A673 (cell line): ENCODE measurements around the gene TRAP1.

Experiments used
- CTCF ChIP-seq: fragments of 300-800, 200-600 bp; sonication (generic); conservative IDR thresholded peaks from 2 replicates; pipeline ENCODE4 v1.5.1; 2017; ENCODE audit warnings: low read depth, mild to moderate bottlenecking, antibody characterized with exemption, low read length, moderate library complexity, mixed read lengths
- EZH2 ChIP-seq: fragments of 200-600 bp; sonication (generic); IDR thresholded peaks from 2 replicates; pipeline ENCODE4 v1.6.1; 2017; ENCODE audit warnings: borderline replicate concordance, low read depth, mild to moderate bottlenecking, mixed read lengths, antibody characterized with exemption, low read length; ENCODE audit not compliant: poor library complexity, severe bottlenecking

GRCh38 chr16:3665508-3665907 lies 51.8 kb downstream of the TRAP1 start:
- no peak for TF ChIP-seq CTCF
- no peak for TF ChIP-seq EZH2
